Measurements from ENCODE around the gene PDE7B. TPM values are rescaled to one million over a fixed set of nuclear protein-coding genes. Genes with fewer than 3 reads are reported as not detected.

Gene PDE7B
- 10 to 100 TPM; 15.4 to 28.6 (median 18.8) TPM for total RNA-seq

GRCh38 chr6:135851442-135852271 lies at the start of gene PDE7B:
Gene PDE7B, plus strand, starts transcription at chr6:135851701.
- peak within 1 kb of the TSS; percentile 61 to 81 for H3K27ac ChIP-seq
- H3K27me3 ChIP-seq = no peaks in the 10 kb centered on the region
- no peaks in the 10 kb centered on the region for H3K9me3 ChIP-seq
- H3K4me3 ChIP-seq = peak within 1 kb of the TSS; percentile 31 to 34
- H3K4me1 ChIP-seq = no peaks in the 10 kb centered on the region
- TF ChIP-seq CTCF (IDR thresholded peaks at IDR 0.05) = no peak
- TF ChIP-seq POLR2A (IDR thresholded peaks at IDR 0.05) = peak; percentile 55 to 87
- peak; percentile 75 to 83 for DNase-seq
- intact Hi-C loops (cut with DNase I; ENCODE audit: low total_unique reads) = no loop called here
- H3K36me3 ChIP-seq = no peaks in the 10 kb centered on the region

- DNase-seq = no peak
- Histone ChIP-seq H3K27me3 (no peaks in the 10 kb centered on the region), H3K4me3 (no peak overlapping the region), H3K4me1 (no peaks in the 10 kb centered on the region), H3K36me3 (no peaks in the 10 kb centered on the region), H3K9me3 (no peaks in the 10 kb centered on the region), H3K27ac (no peak overlapping the region)
- intact Hi-C loops (cut with DNase I; ENCODE audit: low total_unique reads) = no loop called here
- TF ChIP-seq POLR2A (IDR thresholded peaks at IDR 0.05) (no peak), CTCF (IDR thresholded peaks at IDR 0.05) (no peak)
Measured at GRCh38 chr6:135801755-135802465, 49.6 kb upstream of the PDE7B start.

DNA sequence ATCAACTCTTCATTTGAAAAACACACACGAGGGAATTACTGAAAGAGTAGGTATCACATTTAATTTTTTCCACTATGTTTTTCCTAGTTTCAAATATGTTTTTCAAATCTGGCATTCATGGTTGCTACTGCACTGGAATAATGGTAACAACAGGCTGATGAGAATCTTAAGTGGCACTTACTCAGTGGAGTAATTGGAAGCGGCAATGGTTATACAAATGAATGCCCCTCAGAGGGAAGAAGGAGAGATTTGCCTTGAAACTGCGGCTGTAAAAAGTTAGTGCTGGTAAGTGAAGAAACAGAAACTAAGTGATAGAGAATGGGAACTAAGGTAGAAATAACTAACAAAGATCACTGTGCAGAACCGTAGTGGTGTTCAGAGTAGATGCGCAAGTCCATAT lies 41.0 kb upstream of the PDE7B start:
- H3K27me3 ChIP-seq = no peaks in the 10 kb centered on the region
- H3K36me3 ChIP-seq = no peaks in the 10 kb centered on the region
- intact Hi-C loops (cut with DNase I; ENCODE audit: low total_unique reads) = no loop called here
- no peak overlapping the region for H3K4me3 ChIP-seq
- no peaks in the 10 kb centered on the region for H3K4me1 ChIP-seq
- no peak overlapping the region for H3K27ac ChIP-seq
- DNase-seq = no peak
- no peaks in the 10 kb centered on the region for H3K9me3 ChIP-seq
- no peak for TF ChIP-seq POLR2A (IDR thresholded peaks at IDR 0.05)
- TF ChIP-seq CTCF (IDR thresholded peaks at IDR 0.05) = no peak

GRCh38 chr6:135811170-135811569 lies 40.3 kb upstream of the PDE7B start:
- Histone ChIP-seq H3K4me1 (no peaks in the 10 kb centered on the region), H3K27me3 (no peaks in the 10 kb centered on the region), H3K36me3 (no peaks in the 10 kb centered on the region), H3K9me3 (no peaks in the 10 kb centered on the region), H3K27ac (peak overlapping the region in 1 of 2 donors; percentile 1), H3K4me3 (no peak overlapping the region)
- TF ChIP-seq CTCF (IDR thresholded peaks at IDR 0.05) (no peak), POLR2A (IDR thresholded peaks at IDR 0.05) (no peak)
- intact Hi-C loops (cut with DNase I; ENCODE audit: low total_unique reads) = no loop called here
- no peak for DNase-seq

All from uterus (tissue), 4 donors.